Measurements from ENCODE around the gene TRRAP.

DNA sequence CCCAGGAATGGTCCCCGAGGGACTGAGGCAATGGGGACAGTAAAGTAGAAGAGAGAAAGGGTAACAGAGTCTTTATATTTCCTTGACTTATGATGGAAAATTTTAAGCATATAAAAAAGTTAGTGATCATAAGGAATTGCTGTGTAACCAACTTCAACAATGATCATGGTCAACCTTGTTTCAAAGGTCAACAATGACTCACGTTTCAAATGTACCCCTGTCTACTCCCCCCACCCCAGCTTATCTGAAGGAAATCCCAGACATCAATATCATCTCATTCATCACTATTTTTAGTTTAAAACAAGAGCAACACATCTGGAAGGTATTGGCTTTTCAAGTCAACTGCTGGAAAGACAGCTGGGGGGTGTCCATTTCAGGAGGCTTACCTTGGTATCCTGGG is 172.6 kb downstream of the TRRAP start:
- TF ChIP-seq POLR2A (IDR thresholded peaks at IDR 0.05) (no peak), CTCF (IDR thresholded peaks at IDR 0.05) (no peak), EP300 (IDR thresholded peaks at IDR 0.05) (no peak)

All from upper lobe of left lung (tissue), 4 donors.